ENCODE results near the gene USP48. TPM values are rescaled to one million over a fixed set of nuclear protein-coding genes. Genes with fewer than 3 reads are reported as not detected.

The USP48 gene
- total RNA-seq, 1 donor from 2014 or later, result 88.7 TPM

DNA sequence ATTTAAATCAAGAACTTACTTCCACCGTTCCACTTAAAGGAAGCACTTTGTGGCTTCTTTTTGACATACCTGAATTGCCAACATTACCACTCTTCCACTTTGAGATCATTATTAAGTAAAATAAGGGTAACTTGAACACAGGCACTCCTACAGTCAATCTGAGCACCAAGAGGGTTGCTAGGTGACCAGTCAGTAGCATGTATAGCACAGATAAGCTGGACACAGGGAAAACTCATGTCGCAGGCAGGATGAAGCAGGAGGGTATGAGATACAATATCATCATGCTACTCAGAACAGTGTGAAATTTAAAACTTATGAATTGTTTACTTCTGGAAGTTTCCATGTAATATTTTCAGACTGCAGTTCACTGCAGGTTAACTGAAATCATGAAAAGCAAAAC lies 66.8 kb downstream of the USP48 start:
- H3K36me3 Mint-ChIP-seq (ENCODE audit: low read depth), result peaks cover 38% of the 10 kb centered on the region
- H3K9me3 Mint-ChIP-seq, result no peaks in the 10 kb centered on the region
- no peak overlapping the region for H3K4me3 Mint-ChIP-seq
- no peaks in the 10 kb centered on the region for H3K27me3 Mint-ChIP-seq (ENCODE audit: insufficient read depth)
- DNase-seq (ENCODE audit: low spot score), result no peak
- H3K27ac Mint-ChIP-seq, result peak overlapping the region; percentile 3
- intact Hi-C loops (cut with micrococcal nuclease), result no loop called here
- H3K4me1 Mint-ChIP-seq (ENCODE audit: low read depth), result peaks cover 8% of the 10 kb centered on the region

DNA sequence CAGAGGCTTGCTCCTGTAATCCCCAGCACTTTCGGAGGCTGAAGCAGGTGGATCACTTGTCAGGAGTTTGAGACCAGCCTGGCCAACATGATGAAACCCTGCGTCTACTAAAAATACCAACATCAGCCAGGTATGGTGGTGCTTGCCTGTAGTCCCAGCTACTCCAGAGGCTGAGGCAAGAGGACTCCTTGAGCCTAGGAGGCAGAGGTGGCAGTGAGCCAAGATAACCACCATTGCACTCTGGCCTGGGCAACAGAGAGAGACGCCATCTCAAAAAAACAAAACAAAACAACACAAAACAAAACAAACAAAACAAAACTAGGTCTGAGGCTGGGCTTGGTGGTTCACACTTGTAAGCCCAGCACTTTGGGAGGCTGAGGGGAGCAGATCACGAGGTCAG lies 75.1 kb downstream of the USP48 start:
- no peak for DNase-seq (ENCODE audit: low spot score)
- Mint-ChIP-seq H3K4me1 (ENCODE audit: low read depth) (peaks cover 11% of the 10 kb centered on the region), H3K4me3 (no peak overlapping the region), H3K27me3 (ENCODE audit: insufficient read depth) (no peaks in the 10 kb centered on the region), H3K36me3 (ENCODE audit: low read depth) (peaks cover 32% of the 10 kb centered on the region), H3K27ac (no peak overlapping the region), H3K9me3 (no peaks in the 10 kb centered on the region)
- intact Hi-C loops (cut with micrococcal nuclease), result loop anchor here (2.0 kb wide), 1 partner anchor 75 kb away; the partner anchor contains the start of gene USP48

DNA sequence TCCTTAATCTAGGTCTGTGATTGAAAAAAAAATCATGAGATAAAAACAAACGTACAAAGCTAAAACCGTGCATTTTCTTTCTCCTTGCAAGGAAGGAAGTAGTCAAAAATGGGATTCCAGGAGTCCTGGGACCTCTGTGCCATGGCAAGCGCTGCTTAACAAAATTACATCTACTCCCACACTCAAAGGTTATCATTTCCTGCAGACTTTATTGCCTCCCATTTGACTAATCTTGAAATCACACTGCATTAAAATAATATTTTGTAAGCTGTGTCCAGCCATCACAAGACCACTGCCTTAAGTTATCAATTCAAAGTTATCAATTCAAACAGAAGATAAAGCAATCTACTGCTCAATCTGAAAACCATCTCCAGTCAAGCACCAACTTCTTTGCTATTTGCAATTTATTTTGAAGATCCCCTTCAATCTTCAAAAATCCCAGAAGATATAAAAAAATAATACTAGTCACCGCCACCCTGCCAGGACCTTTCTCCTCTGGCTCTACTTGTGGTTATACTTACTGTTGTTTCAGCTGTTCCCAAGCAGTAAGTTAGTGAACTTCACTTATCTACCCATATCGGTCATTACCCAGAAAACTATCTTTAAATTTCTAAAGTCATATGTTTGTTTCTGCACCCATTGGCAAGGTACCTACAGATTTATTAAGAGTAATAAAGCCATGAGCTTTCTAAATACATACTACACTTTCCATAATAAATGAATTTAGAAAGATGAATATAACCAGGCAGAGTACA lies 75.7 kb downstream of the USP48 start:
- Mint-ChIP-seq H3K4me1 (ENCODE audit: low read depth) (peaks cover 11% of the 10 kb centered on the region), H3K4me3 (no peak overlapping the region), H3K9me3 (no peaks in the 10 kb centered on the region), H3K27ac (peak overlapping the region; percentile 8), H3K27me3 (ENCODE audit: insufficient read depth) (no peaks in the 10 kb centered on the region), H3K36me3 (ENCODE audit: low read depth) (peaks cover 36% of the 10 kb centered on the region)
- intact Hi-C loops (cut with micrococcal nuclease), result no loop called here
- no peak for DNase-seq (ENCODE audit: low spot score)

DNA sequence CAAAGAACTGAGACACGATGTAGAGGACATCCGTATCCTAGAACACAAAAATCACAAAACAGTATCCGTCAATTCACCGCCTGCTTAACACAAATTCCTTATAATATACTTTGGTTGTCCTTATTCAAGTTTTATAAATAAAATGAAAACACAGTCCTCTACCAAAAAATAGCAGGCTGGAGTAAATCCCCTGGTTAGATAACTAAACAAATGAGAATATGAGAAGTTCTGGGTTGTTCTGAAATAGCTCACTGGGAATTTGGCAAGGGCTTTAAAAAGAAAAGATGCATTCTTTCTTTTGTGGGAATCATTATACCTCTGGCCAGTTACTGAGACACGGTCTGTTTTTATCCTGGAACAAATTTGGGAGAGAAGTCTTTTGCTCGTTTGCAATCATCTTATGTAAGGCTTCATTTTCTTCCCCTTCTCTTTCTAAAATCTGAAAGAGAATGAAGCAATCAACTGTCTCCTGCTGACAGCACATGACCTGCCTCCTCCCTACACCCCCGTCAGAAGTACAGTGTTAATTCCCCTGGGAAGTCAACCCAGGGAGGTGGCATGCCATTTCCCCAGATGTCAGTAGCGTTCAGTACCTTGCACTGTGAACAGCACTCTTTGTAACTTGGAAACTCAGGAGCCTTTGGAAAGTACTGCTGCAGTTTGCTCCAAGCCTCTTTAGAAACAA lies 76.7 kb downstream of the USP48 start:
- H3K9me3 Mint-ChIP-seq, result no peaks in the 10 kb centered on the region
- peaks cover 11% of the 10 kb centered on the region for H3K4me1 Mint-ChIP-seq (ENCODE audit: low read depth)
- no peak overlapping the region for H3K4me3 Mint-ChIP-seq
- no peak for DNase-seq (ENCODE audit: low spot score)
- peaks cover 42% of the 10 kb centered on the region for H3K36me3 Mint-ChIP-seq (ENCODE audit: low read depth)
- H3K27me3 Mint-ChIP-seq (ENCODE audit: insufficient read depth), result no peaks in the 10 kb centered on the region
- intact Hi-C loops (cut with micrococcal nuclease), result no loop called here
- peak overlapping the region; percentile 4 for H3K27ac Mint-ChIP-seq

DNA sequence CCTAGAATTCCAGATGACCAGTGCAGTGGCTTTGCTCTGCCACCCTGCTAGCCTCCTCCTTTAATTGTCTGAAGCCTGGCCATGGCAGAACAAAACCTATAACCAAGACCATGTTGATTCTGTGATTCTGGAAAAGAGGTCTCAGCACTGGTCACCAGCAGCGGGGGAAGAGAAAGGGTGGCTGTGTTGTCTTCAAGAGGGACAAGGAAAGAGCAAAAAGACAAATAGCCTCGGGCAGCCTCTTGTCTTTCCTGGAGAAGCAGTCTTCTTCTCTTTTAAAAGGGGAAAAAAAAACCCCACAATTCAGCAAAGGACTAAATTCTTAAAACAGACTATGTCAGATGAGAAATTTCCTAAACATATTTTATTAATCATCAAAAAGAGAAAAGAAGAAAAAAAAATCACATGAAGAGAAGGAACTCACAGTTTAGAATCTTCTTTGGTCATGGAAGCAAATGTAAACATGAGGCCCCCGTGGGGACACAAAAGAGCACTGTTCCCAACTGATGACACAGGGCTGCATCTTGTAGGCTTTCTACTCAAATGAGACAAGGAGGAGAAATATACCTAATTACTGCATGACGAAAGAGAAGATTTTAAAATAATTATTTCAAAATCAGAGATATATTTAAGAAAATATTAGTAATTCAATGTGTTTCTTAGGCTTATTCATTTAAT lies 77.5 kb downstream of the USP48 start:
- no peak overlapping the region for H3K27ac Mint-ChIP-seq
- no peak for DNase-seq (ENCODE audit: low spot score)
- H3K27me3 Mint-ChIP-seq (ENCODE audit: insufficient read depth), result no peaks in the 10 kb centered on the region
- H3K4me1 Mint-ChIP-seq (ENCODE audit: low read depth), result peaks cover 13% of the 10 kb centered on the region
- intact Hi-C loops (cut with micrococcal nuclease), result no loop called here
- no peaks in the 10 kb centered on the region for H3K9me3 Mint-ChIP-seq
- H3K36me3 Mint-ChIP-seq (ENCODE audit: low read depth), result peaks cover 45% of the 10 kb centered on the region
- no peak overlapping the region for H3K4me3 Mint-ChIP-seq

DNA sequence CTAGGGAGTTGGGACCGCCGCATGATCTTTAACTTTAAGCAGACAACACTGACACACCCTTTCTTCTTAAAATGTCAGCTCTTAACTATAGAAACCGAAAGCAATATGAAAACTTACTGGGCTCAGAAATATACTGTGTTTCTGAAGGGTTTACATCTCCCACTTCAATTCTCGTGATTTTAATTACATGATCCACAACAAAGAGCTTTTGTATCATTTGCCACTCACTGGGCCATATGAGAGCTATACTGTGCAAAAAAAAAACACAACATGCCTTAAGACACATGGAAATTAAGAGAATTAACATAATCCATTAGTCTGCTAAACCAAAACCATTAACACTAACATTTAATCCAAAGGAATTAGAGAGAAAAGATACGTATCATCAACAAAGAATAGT lies 78.8 kb downstream of the USP48 start:
- H3K9me3 Mint-ChIP-seq, result no peaks in the 10 kb centered on the region
- no peaks in the 10 kb centered on the region for H3K27me3 Mint-ChIP-seq (ENCODE audit: insufficient read depth)
- peaks cover 17% of the 10 kb centered on the region for H3K4me1 Mint-ChIP-seq (ENCODE audit: low read depth)
- H3K36me3 Mint-ChIP-seq (ENCODE audit: low read depth), result peaks cover 50% of the 10 kb centered on the region
- no peak overlapping the region for H3K4me3 Mint-ChIP-seq
- H3K27ac Mint-ChIP-seq, result peak overlapping the region; percentile 0
- no peak for DNase-seq (ENCODE audit: low spot score)
- intact Hi-C loops (cut with micrococcal nuclease), result no loop called here

DNA sequence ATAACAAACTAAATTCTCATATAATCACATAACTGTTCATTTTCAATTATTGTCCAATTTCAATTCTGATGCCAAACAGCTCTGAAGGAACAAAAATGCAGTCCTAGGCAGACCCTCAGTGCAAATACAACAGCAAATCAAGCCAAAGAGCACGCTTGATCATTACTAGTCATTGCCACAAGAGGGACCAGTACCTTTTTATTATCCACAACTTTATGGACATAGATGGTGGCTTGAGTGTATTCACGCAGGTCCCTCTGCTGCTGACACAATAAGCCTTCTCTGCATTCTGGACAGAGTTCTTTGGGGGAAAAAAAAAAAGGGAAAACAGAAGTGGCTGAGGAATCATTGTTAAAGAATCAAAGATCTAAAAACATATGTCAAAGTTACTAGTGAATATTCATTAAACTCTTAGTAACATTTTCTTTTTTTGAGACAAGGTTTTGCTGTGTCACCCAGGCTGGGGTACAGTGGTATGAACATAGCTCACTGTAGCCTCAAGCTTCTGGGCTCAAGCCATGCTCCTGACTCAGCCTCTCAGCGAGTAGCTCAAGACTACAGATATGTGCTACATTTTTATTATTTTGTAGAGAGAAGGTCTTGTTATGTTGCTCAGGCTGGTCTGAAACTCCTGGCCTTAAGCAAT lies 79.5 kb downstream of the USP48 start:
- no peak for DNase-seq (ENCODE audit: low spot score)
- Mint-ChIP-seq H3K4me1 (ENCODE audit: low read depth) (peaks cover 17% of the 10 kb centered on the region), H3K9me3 (no peaks in the 10 kb centered on the region), H3K27ac (no peak overlapping the region), H3K27me3 (ENCODE audit: insufficient read depth) (no peaks in the 10 kb centered on the region), H3K36me3 (ENCODE audit: low read depth) (peaks cover 50% of the 10 kb centered on the region), H3K4me3 (no peak overlapping the region)
- intact Hi-C loops (cut with micrococcal nuclease), result loop anchor here (1.0 kb wide), 1 partner anchor 261 kb away; no protein-coding TSS in a partner anchor

DNA sequence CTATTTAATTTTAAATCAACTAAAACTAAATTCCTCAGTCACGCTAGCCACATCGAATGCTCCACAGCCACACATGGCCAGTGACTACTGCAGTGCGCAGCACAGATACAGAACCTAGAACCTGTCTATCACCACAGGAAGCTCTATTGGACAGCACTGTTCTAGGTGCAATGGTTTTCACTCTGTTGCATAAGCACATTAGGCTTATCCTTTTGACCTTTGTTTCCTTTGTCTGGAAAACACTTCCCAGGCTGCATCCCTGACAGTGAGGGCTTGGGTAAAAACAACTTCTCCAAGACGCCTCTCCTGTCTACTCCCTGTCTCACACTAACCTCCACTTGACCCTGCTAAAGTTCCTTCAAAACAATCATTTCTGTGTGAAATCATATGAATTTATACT lies 80.2 kb downstream of the USP48 start:
- no peaks in the 10 kb centered on the region for H3K27me3 Mint-ChIP-seq (ENCODE audit: insufficient read depth)

DNA sequence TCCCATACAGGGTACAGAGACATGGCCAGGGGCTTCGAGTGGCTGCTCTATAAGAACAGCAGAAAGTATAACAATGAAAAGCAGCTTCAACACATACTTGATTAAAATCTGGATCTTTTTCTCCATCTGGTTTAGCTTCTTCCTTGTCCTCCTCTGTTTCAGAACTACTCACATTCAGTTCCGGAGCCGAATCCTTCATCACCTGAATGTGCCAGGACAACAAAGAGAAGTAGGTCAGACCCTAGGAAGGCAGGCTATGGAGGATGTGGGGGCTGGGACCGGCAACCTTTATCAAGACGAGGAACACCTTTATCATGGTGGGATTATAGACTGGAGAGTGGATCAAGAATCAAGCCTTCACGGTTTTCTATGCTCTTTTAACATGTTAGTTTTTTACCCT lies 81.5 kb downstream of the USP48 start:
- peaks cover 17% of the 10 kb centered on the region for H3K4me1 Mint-ChIP-seq (ENCODE audit: low read depth)
- intact Hi-C loops (cut with micrococcal nuclease), result no loop called here
- H3K36me3 Mint-ChIP-seq (ENCODE audit: low read depth), result peaks cover 43% of the 10 kb centered on the region
- no peaks in the 10 kb centered on the region for H3K27me3 Mint-ChIP-seq (ENCODE audit: insufficient read depth)
- no peak overlapping the region for H3K4me3 Mint-ChIP-seq
- no peak overlapping the region for H3K27ac Mint-ChIP-seq
- no peak for DNase-seq (ENCODE audit: low spot score)
- H3K9me3 Mint-ChIP-seq, result no peaks in the 10 kb centered on the region

More for the DNA sequence above, 80.2 kb downstream of the USP48 start:
- Mint-ChIP-seq H3K9me3 (no peaks in the 10 kb centered on the region), H3K4me3 (no peak overlapping the region), H3K27ac (no peak overlapping the region), H3K36me3 (ENCODE audit: low read depth) (peaks cover 52% of the 10 kb centered on the region), H3K4me1 (ENCODE audit: low read depth) (peaks cover 17% of the 10 kb centered on the region)
- intact Hi-C loops (cut with micrococcal nuclease), result loop anchor here (1.0 kb wide), 1 partner anchor 262 kb away; no protein-coding TSS in a partner anchor
- DNase-seq (ENCODE audit: low spot score), result no peak

DNA sequence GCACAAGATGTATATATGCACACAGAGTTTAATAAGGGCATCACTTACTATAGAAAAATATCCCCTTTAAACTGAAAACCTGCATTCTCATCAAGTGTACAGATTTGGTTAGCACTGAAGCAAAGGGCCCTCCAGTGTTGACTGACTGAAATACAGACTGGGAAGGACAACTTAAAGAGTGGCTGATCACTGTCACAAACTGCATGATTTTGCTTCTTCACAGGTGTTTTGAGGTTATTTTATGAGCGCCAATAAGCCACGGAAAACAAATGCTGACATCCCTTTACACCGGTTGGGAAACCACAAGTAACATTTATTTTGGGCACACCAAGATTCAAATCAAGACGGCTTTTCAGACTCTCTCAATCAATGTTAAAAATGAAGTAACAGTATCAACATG lies 82.9 kb downstream of the USP48 start:
- Mint-ChIP-seq H3K27me3 (ENCODE audit: insufficient read depth) (no peaks in the 10 kb centered on the region), H3K27ac (no peak overlapping the region), H3K4me1 (ENCODE audit: low read depth) (peaks cover 17% of the 10 kb centered on the region), H3K36me3 (ENCODE audit: low read depth) (peaks cover 32% of the 10 kb centered on the region), H3K4me3 (no peak overlapping the region), H3K9me3 (no peaks in the 10 kb centered on the region)
- no peak for DNase-seq (ENCODE audit: low spot score)
- intact Hi-C loops (cut with micrococcal nuclease), result no loop called here

DNA sequence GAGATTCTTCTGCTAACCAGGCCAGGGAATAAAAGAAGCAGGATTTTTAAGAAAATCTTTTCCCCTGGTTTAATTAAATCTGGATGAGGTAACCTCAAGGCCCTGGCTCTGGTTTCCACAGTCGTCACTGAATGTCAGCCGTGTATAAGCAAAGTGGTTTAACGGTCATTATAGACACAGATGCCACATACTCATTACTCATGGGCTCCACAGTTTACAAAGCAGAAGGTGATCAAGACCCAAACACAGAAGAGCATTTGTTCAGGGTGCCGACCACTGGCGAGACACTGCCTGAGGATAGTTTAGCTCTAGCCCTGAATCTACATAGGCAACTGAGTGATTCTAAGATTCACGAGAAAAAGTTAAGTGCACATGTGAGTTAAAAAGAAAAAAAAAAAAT lies 86.0 kb downstream of the USP48 start:
- Mint-ChIP-seq H3K9me3 (no peaks in the 10 kb centered on the region), H3K4me1 (ENCODE audit: low read depth) (peaks cover 6% of the 10 kb centered on the region), H3K36me3 (ENCODE audit: low read depth) (peaks cover 36% of the 10 kb centered on the region), H3K27me3 (ENCODE audit: insufficient read depth) (no peaks in the 10 kb centered on the region), H3K27ac (no peak overlapping the region), H3K4me3 (no peak overlapping the region)
- intact Hi-C loops (cut with micrococcal nuclease), result no loop called here
- DNase-seq (ENCODE audit: low spot score), result no peak

DNA sequence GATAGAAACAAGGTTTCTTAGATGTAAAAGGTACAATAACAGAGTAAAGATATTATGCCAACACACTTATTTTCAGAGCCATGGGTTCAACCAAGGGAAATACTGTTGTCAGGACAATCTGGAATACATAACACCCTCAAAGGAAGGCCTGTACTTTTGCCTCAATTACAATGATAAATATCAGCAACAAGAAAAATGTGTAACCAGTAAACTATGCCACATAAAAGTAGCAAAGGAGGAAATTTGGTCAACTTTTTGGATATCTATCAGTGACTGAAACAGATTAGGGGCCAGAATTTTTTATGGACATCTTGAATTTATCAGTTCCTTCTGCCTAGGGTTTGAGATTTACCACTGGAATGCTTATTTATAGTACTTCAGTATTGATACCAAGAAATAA lies 89.2 kb downstream of the USP48 start:
- Mint-ChIP-seq H3K36me3 (ENCODE audit: low read depth) (peaks cover 35% of the 10 kb centered on the region), H3K27me3 (ENCODE audit: insufficient read depth) (no peaks in the 10 kb centered on the region), H3K4me3 (no peak overlapping the region), H3K9me3 (no peaks in the 10 kb centered on the region), H3K4me1 (ENCODE audit: low read depth) (no peaks in the 10 kb centered on the region), H3K27ac (no peak overlapping the region)
- DNase-seq (ENCODE audit: low spot score), result no peak
- intact Hi-C loops (cut with micrococcal nuclease), result no loop called here

DNA sequence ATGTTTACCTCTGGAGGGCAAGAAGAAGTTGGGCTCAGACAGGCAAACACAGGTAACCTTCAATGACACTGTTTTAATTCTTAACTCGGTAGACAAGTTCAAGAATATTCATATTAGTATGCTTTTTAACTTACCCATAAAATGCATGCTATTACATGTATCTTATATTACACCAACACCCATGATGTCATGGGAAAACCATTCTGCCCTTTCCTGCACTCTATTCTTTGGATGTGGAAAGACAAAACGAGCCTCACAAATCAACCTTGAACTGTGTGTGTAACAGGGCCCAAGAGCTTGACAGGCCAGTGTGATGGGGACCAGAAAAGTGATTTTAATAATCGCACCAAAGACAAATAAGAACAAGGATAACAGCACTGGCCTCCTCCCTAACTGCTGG lies 91.2 kb downstream of the USP48 start:
- Mint-ChIP-seq H3K27ac (no peak overlapping the region), H3K4me1 (ENCODE audit: low read depth) (no peaks in the 10 kb centered on the region), H3K27me3 (ENCODE audit: insufficient read depth) (no peaks in the 10 kb centered on the region), H3K36me3 (ENCODE audit: low read depth) (peaks cover 47% of the 10 kb centered on the region), H3K9me3 (no peaks in the 10 kb centered on the region), H3K4me3 (no peak overlapping the region)
- intact Hi-C loops (cut with micrococcal nuclease), result no loop called here
- no peak for DNase-seq (ENCODE audit: low spot score)
